Aorta (tissue), 5 donors: ENCODE results near the gene MORC2. TPM values are rescaled to one million over a fixed set of nuclear protein-coding genes. Genes with fewer than 3 reads are reported as not detected.

Experiments used
- ATAC-seq: fragments of 200-7000 bp; cut with Tn5 transposase; one replicate; pipeline ENCODE4 v1.9.1; 2022; ENCODE audit warnings: moderate library complexity; ENCODE audit not compliant: low FRiP score
- DNase-seq, 2 donors: peaks; one replicate each; pipeline ENCODE4 v3.0.0-alpha.2; 2020
- H3K27ac ChIP-seq, 2 donors: one replicate each; pipeline ENCODE4 v1.5.1; 2013; ENCODE audit warnings: low read length in 2 of 2, mild to moderate bottlenecking in 2 of 2, moderate library complexity in 2 of 2, control low read depth in 1 of 2, inconsistent platforms in 1 of 2, low read depth in 1 of 2
- H3K27me3 ChIP-seq, 2 donors: one replicate each; pipeline ENCODE4 v1.6.1; 2013; ENCODE audit warnings: control low read depth in 1 of 2, low read length in 1 of 2, mild to moderate bottlenecking in 1 of 2, moderate library complexity in 1 of 2; ENCODE audit not compliant: insufficient read depth in 2 of 2, control insufficient read depth in 1 of 2
- H3K36me3 ChIP-seq, 2 donors: one replicate each; pipeline ENCODE4 v1.6.1; 2013; ENCODE audit warnings: control low read depth in 1 of 2, low read length in 1 of 2, mild to moderate bottlenecking in 1 of 2; ENCODE audit not compliant: insufficient read depth in 2 of 2, control insufficient read depth in 1 of 2
- H3K4me1 ChIP-seq, 2 donors: one replicate each; pipeline ENCODE4 v1.6.1; 2013; ENCODE audit warnings: low read length in 2 of 2, control low read depth in 1 of 2, mild to moderate bottlenecking in 1 of 2, moderate library complexity in 1 of 2; ENCODE audit not compliant: insufficient read depth in 2 of 2, control insufficient read depth in 1 of 2
- H3K4me3 ChIP-seq, 2 donors: one replicate each; pipeline ENCODE4 v1.5.1; 2013; ENCODE audit warnings: low read length in 2 of 2, control low read depth in 1 of 2, mild to moderate bottlenecking in 1 of 2
- H3K9me3 ChIP-seq: one replicate; pipeline ENCODE4 v1.6.1; 2013; ENCODE audit warnings: mild to moderate bottlenecking, low read length; ENCODE audit not compliant: control insufficient read depth
- WGBS, 2 donors: extraction: QIAGEN DNeasy Blood & Tissue Kit; methylation state at CpG; one replicate each; pipeline ENCODE4 v1.1.7; 2013; 5-methylcytosine and 5-hydroxymethylcytosine counted together
- intact Hi-C, 2 donors: fragments of 100-400 bp; cut with DNase I; formaldehyde crosslinking; loops; one replicate each; pipeline versions ENCODE4 v1.14.2 to v1.15.0; 2022
- polyA plus RNA-seq, 2 donors: library from polyadenylated mRNA; stranded (reverse); fragments of 200-250 nt; gene quantifications; one replicate each; pipeline ENCODE4 v1.2.3, GENCODE V29; 2013
- total RNA-seq, 2 donors: library from RNA; stranded (reverse); fragmentation: NEBNext Ultra II Directional; extraction: Animal tissue kit (Norgen Biotek cat#: 25700); gene quantifications; one replicate each; pipeline ENCODE4 v1.2.1, GENCODE V29; 2021
- donor health status: healthy with polysubstance abuse.
- donor health status: Bipolar disorder and iron deficiency.
- donor health status: DM: no; HTN: no; CAD: no.
- donor health status: DM: no; HTN: no; CAD: no.
- donor health status: DM: yes; HTN: yes; CAD: no.

MORC2 gene
- total and polyA plus RNA-seq, 4 donors = 7.8 to 37.7 (median 29.0) TPM

GRCh38 chr22:30891443-30891755, 77.2 kb downstream of the MORC2 start:
- H3K36me3 ChIP-seq = no peaks in the 10 kb centered on the region
- WGBS, 2 donors = 86 to 91% methylated on average over 8 of the region's 8 CpGs
- H3K4me3 ChIP-seq = no peak overlapping the region
- no peaks in the 10 kb centered on the region for H3K27me3 ChIP-seq
- no peaks in the 10 kb centered on the region for H3K9me3 ChIP-seq
- no peaks in the 10 kb centered on the region for H3K4me1 ChIP-seq
- intact Hi-C loops = no loop called here
- H3K27ac ChIP-seq = no peak overlapping the region
- DNase-seq (peak in 1 of 2 donors; percentile 65), ATAC-seq (no peak)

DNA sequence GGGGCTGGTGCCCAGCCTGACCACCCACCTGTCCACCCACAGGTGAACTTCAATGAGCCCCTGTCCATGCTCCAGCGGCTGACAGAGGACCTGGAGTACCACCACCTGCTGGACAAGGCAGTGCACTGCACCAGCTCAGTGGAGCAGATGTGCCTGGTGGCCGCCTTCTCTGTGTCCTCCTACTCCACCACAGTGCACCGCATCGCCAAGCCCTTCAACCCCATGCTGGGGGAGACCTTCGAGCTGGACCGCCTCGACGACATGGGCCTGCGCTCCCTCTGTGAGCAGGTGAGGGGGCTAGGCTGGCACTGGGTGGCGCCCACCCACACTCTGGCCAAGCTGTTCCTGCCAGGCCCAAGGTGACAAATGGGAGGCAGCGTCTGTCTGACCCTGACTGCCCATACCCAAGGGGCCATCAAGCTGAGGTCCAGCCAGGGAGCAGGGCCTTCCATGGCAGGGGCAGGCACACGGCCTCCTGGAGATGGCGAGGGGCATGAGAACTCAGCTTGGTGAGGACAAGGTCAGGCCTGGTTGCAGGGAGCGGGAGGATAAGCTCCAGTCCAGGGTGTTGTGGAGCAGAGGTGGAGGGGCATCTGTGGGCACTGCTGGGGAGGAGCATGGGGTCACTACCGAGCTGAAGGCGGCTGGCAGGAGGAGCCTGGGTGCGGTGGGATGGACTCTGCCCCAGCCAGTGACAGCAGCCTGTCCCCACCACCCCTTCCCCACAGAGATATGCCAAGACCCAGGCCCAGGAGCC, 77.7 kb downstream of the MORC2 start:
- no peaks in the 10 kb centered on the region for H3K27me3 ChIP-seq
- no peaks in the 10 kb centered on the region for H3K9me3 ChIP-seq
- 78 to 82% methylated on average over 17 of the region's 17 CpGs for WGBS, 2 donors
- intact Hi-C loops = no loop called here
- no peak overlapping the region for H3K4me3 ChIP-seq
- H3K4me1 ChIP-seq = no peaks in the 10 kb centered on the region
- ATAC-seq (no peak), DNase-seq (peak in 1 of 2 donors; percentile 70)
- H3K27ac ChIP-seq = no peak overlapping the region
- no peaks in the 10 kb centered on the region for H3K36me3 ChIP-seq

GRCh38 chr22:30889996-30890480, 78.5 kb downstream of the MORC2 start:
- ATAC-seq (no peak), DNase-seq (peak in 1 of 2 donors; percentile 40)
- Histone ChIP-seq H3K9me3 (no peaks in the 10 kb centered on the region), H3K4me3 (no peak overlapping the region), H3K4me1 (no peaks in the 10 kb centered on the region), H3K27me3 (no peaks in the 10 kb centered on the region), H3K36me3 (no peaks in the 10 kb centered on the region), H3K27ac (no peak overlapping the region)
- 87 to 94% methylated on average over 9 of the region's 9 CpGs for WGBS, 2 donors
- intact Hi-C loops = no loop called here

- peak in 1 of 2 donors; percentile 59 for DNase-seq
- Histone ChIP-seq H3K4me3 (no peak overlapping the region), H3K27ac (no peak overlapping the region), H3K4me1 (no peaks in the 10 kb centered on the region), H3K27me3 (no peaks in the 10 kb centered on the region), H3K36me3 (no peaks in the 10 kb centered on the region), H3K9me3 (no peaks in the 10 kb centered on the region)
- ATAC-seq = no peak
- intact Hi-C loops = no loop called here
- 93 to 94% methylated on average over 17 of the region's 17 CpGs for whole genome bisulfite sequencing, 2 donors
Observed at GRCh38 chr22:30889268-30889995, 79.1 kb downstream of the MORC2 start.

DNA sequence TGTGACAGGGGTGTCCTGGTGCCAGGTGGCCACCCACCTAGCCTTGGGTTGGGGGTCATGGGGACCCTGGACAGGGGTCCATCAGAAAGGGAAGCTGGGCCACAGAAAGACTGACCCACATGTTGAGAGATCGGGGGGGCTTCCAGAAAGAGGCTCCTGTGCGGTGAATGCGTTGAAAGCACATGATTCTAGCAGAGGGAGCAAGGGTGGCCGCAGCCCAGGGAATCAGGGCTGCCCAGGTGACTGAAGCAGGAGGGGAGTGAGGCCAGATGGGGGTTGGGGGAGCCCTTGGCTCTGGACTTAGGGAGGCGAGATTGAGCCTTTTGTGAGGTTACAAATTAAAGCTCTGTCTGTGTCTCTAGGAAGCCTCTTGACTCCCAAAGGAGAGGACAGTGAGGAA, 80.7 kb downstream of the MORC2 start:
- ATAC-seq (no peak), DNase-seq (peak in 1 of 2 donors; percentile 44)
- Histone ChIP-seq H3K27ac (no peak overlapping the region), H3K36me3 (no peaks in the 10 kb centered on the region), H3K27me3 (no peaks in the 10 kb centered on the region), H3K9me3 (no peaks in the 10 kb centered on the region), H3K4me3 (no peak overlapping the region), H3K4me1 (no peaks in the 10 kb centered on the region)
- WGBS, 2 donors = 89 to 94% methylated on average over 5 of the region's 5 CpGs
- intact Hi-C loops = no loop called here

DNA sequence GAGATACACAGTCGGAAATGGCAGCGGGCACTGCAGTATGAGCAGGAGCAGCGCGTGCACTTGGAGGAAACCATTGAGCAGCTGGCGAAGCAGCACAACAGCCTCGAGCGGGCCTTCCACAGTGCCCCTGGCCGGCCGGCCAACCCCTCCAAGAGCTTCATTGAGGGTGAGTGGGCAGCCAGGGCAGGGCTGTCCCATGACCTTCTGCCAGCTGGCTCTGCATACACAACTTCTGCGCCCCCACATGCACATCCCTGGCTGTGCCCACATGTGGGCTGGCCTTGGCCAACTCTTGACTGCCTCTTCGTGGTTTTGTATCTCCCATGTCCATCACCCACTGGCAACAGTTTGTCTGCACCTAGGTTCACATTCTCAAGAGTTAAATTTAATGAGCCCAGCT, 81.1 kb downstream of the MORC2 start:
- H3K4me3 ChIP-seq = no peak overlapping the region
- WGBS, 2 donors = 93 to 94% methylated on average over 11 of the region's 11 CpGs
- intact Hi-C loops = no loop called here
- no peak overlapping the region for H3K27ac ChIP-seq
- H3K4me1 ChIP-seq = no peaks in the 10 kb centered on the region
- no peaks in the 10 kb centered on the region for H3K9me3 ChIP-seq
- H3K27me3 ChIP-seq = no peaks in the 10 kb centered on the region
- peak in 1 of 2 donors; percentile 73 for DNase-seq
- no peak for ATAC-seq
- no peaks in the 10 kb centered on the region for H3K36me3 ChIP-seq

DNA sequence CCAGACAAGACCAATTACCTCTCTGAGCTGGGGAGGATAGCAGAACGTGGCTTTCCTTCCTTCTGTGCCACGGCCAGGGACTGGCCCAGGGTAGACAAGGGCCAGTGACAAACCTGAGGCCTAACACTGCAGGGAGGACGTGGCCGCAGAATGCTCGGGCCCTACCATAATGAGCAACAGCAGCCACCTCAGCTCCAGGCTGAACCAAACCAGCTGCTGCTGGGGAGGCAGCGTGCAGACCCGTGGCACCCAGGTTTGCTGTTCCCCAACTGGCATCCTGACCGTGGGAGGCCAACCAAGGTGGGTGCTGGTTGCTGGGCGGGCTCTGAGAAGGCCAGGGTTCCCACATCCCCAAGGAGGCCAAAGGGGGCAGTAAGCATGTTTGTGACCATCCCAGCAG, 83.0 kb downstream of the MORC2 start:
- DNase-seq (peak; percentile 31 to 58), ATAC-seq (no peak)
- no peaks in the 10 kb centered on the region for H3K9me3 ChIP-seq
- H3K4me3 ChIP-seq = no peak overlapping the region
- 92% methylated on average over 9 of the region's 9 CpGs for WGBS, 2 donors
- H3K4me1 ChIP-seq = no peaks in the 10 kb centered on the region
- no peak overlapping the region for H3K27ac ChIP-seq
- intact Hi-C loops = no loop called here
- no peaks in the 10 kb centered on the region for H3K36me3 ChIP-seq
- no peaks in the 10 kb centered on the region for H3K27me3 ChIP-seq

- H3K4me3 ChIP-seq = no peak overlapping the region
- intact Hi-C loops = no loop called here
- ATAC-seq = no peak
Observed at GRCh38 chr22:30885001-30885366, 83.6 kb downstream of the MORC2 start.

More at GRCh38 chr22:30885001-30885366, 83.6 kb downstream of the MORC2 start:
- H3K27me3 ChIP-seq = no peaks in the 10 kb centered on the region
- H3K9me3 ChIP-seq = no peaks in the 10 kb centered on the region
- no peak for DNase-seq
- H3K4me1 ChIP-seq = no peaks in the 10 kb centered on the region
- no peak overlapping the region for H3K27ac ChIP-seq
- 85 to 88% methylated on average over 5 of the region's 5 CpGs for WGBS, 2 donors
- H3K36me3 ChIP-seq = no peaks in the 10 kb centered on the region
